HL-60 (cell line): ENCODE results near the gene BMPER.

Experiments
- DNase-seq, 2 experiments: peaks; one replicate each; pipeline ENCODE4 v3.0.0-alpha.2; 2010 to 2020; ENCODE audit warnings: low read depth in 1 of 2, low spot score in 1 of 2
- H3K27ac ChIP-seq: fragments of 250-450 bp; sonication (Bioruptor Pico); replicated peaks from 2 replicates; pipeline ENCODE4 v1.5.1; 2020; ENCODE audit warnings: mild to moderate bottlenecking, moderate library complexity
- H3K27me3 ChIP-seq: fragments of 250-450 bp; sonication (Bioruptor Pico); 2 replicates; pipeline ENCODE4 v1.5.1; 2021; ENCODE audit warnings: mild to moderate bottlenecking, moderate library complexity; ENCODE audit not compliant: insufficient read depth, poor library complexity, severe bottlenecking
- H3K4me3 ChIP-seq: replicated peaks from 2 replicates; pipeline ENCODE4 v1.5.1; 2011; ENCODE audit warnings: mild to moderate bottlenecking, control low read depth, low read length; ENCODE audit not compliant: insufficient read depth
- GABPA ChIP-seq: IDR thresholded peaks from 2 replicates; pipeline ENCODE4 v1.6.1; 2012; ENCODE audit warnings: low read depth
- POLR2AphosphoS5 ChIP-seq: IDR thresholded peaks from 2 replicates; pipeline ENCODE4 v1.6.1; 2012; ENCODE audit warnings: low read depth
- SPI1 ChIP-seq: IDR thresholded peaks from 2 replicates; pipeline ENCODE4 v1.6.1; 2012; ENCODE audit warnings: low read depth, mild to moderate bottlenecking, borderline replicate concordance
- TF ChIP-seq, protein P1 (sequence below): IDR thresholded peaks from 2 replicates; pipeline ENCODE4 v1.6.1; 2012; ENCODE audit warnings: low read depth; ENCODE audit not compliant: insufficient replicate concordance
- TF ChIP-seq, protein P2 (sequence below): IDR thresholded peaks from one replicate; pipeline ENCODE4 v1.5.1; 2011; ENCODE audit warnings: low read length, control low read depth, inconsistent platforms; ENCODE audit not compliant: insufficient read depth

Gene BMPER

DNA sequence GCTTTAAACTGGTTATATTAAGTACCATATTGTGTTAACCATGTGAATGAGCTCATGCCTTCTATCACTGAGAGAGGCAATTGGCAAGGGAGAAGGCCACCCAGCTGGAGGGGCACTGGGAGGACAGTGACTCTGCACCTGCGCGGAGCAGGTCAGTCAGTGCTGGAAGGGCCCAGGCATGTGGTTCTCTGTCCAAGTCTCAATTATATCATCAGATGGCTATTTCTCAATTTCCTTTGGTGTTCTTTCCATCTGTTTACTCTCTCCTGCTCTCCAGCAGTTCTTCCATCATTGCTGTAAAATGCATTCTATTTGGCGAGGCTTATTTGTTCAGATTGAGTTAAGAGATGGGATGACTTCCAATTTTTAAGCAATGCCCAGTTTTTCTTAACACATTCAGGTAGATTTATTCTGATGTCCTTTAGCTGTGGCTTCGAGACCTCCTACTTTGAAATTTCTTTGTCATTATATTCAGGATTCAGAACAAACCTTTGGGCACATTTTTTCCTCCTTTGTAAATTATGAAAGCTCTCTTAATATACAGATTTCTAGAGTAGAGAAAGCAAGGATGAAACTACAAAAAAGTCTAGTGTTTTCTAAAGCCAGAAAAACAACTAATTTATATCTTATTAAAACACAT lies 159.3 kb downstream of the BMPER start:
- DNase-seq: no peak
- H3K27ac ChIP-seq: no peak overlapping the region
- H3K4me3 ChIP-seq: no peak overlapping the region
- H3K27me3 ChIP-seq: no peaks in the 10 kb centered on the region
- TF ChIP-seq, protein P1, sequence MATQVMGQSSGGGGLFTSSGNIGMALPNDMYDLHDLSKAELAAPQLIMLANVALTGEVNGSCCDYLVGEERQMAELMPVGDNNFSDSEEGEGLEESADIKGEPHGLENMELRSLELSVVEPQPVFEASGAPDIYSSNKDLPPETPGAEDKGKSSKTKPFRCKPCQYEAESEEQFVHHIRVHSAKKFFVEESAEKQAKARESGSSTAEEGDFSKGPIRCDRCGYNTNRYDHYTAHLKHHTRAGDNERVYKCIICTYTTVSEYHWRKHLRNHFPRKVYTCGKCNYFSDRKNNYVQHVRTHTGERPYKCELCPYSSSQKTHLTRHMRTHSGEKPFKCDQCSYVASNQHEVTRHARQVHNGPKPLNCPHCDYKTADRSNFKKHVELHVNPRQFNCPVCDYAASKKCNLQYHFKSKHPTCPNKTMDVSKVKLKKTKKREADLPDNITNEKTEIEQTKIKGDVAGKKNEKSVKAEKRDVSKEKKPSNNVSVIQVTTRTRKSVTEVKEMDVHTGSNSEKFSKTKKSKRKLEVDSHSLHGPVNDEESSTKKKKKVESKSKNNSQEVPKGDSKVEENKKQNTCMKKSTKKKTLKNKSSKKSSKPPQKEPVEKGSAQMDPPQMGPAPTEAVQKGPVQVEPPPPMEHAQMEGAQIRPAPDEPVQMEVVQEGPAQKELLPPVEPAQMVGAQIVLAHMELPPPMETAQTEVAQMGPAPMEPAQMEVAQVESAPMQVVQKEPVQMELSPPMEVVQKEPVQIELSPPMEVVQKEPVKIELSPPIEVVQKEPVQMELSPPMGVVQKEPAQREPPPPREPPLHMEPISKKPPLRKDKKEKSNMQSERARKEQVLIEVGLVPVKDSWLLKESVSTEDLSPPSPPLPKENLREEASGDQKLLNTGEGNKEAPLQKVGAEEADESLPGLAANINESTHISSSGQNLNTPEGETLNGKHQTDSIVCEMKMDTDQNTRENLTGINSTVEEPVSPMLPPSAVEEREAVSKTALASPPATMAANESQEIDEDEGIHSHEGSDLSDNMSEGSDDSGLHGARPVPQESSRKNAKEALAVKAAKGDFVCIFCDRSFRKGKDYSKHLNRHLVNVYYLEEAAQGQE: no peak
- TF ChIP-seq GABPA: no peak
- no peak for TF ChIP-seq SPI1
- TF ChIP-seq, protein P2, sequence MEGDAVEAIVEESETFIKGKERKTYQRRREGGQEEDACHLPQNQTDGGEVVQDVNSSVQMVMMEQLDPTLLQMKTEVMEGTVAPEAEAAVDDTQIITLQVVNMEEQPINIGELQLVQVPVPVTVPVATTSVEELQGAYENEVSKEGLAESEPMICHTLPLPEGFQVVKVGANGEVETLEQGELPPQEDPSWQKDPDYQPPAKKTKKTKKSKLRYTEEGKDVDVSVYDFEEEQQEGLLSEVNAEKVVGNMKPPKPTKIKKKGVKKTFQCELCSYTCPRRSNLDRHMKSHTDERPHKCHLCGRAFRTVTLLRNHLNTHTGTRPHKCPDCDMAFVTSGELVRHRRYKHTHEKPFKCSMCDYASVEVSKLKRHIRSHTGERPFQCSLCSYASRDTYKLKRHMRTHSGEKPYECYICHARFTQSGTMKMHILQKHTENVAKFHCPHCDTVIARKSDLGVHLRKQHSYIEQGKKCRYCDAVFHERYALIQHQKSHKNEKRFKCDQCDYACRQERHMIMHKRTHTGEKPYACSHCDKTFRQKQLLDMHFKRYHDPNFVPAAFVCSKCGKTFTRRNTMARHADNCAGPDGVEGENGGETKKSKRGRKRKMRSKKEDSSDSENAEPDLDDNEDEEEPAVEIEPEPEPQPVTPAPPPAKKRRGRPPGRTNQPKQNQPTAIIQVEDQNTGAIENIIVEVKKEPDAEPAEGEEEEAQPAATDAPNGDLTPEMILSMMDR: no peak
- no peak for TF ChIP-seq POLR2AphosphoS5

DNA sequence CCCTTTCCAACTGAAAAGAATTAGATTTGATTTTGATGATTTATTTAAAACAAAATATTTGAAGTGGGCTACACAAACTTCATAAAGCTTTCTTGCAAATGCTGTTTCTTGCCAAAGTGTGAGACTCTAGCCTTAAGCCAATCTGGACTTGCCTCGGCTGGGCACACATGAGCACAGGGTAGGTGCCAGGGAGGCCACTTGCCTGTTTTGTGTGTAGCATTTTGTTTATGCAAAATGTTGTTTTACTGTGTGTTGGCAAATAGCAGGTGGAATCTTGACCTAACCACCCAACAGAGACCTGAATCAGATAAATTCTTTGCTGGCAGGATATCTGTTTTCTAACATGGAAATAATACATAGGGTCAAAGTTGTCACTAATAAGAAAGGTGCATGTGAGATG lies 161.1 kb downstream of the BMPER start:
- TF ChIP-seq GABPA (no peak), POLR2AphosphoS5 (no peak), SPI1 (no peak)
- TF ChIP-seq, protein P1: no peak
- TF ChIP-seq, protein P2: no peak
- Histone ChIP-seq H3K27me3 (peaks cover 6% of the 10 kb centered on the region), H3K4me3 (no peak overlapping the region), H3K27ac (no peak overlapping the region)
- no peak for DNase-seq

DNA sequence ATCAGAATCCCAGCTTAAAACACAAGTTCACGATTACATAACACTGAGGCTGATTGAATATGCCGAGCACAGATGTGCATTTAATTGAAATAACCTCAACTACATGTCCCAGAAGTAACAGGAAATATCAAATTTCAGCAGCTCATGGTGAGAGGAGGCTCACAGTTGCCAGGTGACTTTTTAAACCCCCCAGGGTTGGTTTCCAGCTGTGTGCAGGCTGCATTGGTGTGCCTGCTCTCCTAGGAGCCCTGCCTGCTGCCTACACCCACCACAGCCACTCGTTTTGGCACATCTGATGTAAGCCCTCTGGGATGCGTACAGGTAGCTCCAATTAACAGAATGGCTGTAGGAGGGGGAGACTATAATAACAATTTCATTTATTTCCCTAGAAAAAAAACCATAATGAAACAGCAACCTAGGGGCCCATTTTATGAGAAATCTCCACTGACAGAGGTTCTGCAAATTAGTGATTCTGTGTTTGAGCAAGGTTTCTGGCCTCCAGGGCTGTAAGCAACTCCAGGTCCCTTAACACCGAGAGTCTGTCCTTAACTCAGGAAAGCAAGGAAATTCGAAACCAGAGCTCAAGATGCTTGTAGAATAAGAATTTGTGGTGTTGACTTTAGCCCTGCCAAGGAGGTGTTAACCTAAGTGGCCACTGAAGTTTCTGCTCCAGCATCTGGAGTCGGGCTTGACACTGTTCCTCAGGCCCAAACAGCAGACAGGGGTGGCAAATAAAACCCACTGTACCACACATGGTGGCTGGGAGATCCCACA lies 161.9 kb downstream of the BMPER start:
- TF ChIP-seq, protein P1: no peak
- TF ChIP-seq SPI1 (no peak), POLR2AphosphoS5 (no peak)
- TF ChIP-seq, protein P2: no peak
- DNase-seq: no peak
- no peak overlapping the region for H3K4me3 ChIP-seq
- H3K27me3 ChIP-seq: peaks cover 7% of the 10 kb centered on the region
- no peak overlapping the region for H3K27ac ChIP-seq
